HG02970 (cell line): ENCODE results near the gene INCENP.
"Not testable (repeated sequence)": the region's sequence is repeated elsewhere in the genome, so short reads cannot be mapped to it uniquely, and the experiment has no call there.

ENCODE experiments used
- ATAC-seq: cut with Tn5 transposase; IDR thresholded peaks from one replicate; pipeline ENCODE4 v1.9.1; 2021; ENCODE audit warnings: mild to moderate bottlenecking, moderate library complexity, moderate number of reproducible peaks; ENCODE audit not compliant: unreplicated experiment, low FRiP score

Gene INCENP

DNA sequence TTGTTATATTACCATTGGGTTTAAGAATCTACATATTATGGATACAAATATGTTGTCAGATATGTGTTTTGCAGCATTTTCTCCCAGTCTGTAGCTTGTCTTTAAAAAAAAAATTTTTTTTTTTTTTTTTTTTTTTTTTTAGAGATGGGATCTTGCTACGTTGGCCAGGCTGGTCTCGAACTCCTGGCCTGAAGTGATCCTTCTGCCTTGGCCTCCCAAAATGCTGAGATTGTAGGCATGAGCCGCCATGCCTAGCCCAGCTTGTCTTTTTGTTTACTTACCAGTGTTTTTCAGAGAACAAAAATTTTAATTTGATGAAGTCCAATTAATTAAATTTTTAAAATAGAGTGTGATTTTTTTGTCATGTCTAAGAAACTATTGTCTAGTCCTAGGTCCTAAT is 29.8 kb downstream of the INCENP start:
- ATAC-seq = no peak

GRCh38 chr11:62157603-62158002 is 33.8 kb downstream of the INCENP start:
- no peak for ATAC-seq

GRCh38 chr11:62166371-62166770 is 42.6 kb downstream of the INCENP start:
- no peak for ATAC-seq

GRCh38 chr11:62169448-62169847 is 45.6 kb downstream of the INCENP start:
- ATAC-seq = no peak

- ATAC-seq = no peak
Observed at GRCh38 chr11:62169935-62170334, 46.1 kb downstream of the INCENP start.

GRCh38 chr11:62171261-62171723 is 47.5 kb downstream of the INCENP start:
- no peak for ATAC-seq

- ATAC-seq = no peak
Observed at GRCh38 chr11:62172294-62172693, 48.5 kb downstream of the INCENP start.

DNA sequence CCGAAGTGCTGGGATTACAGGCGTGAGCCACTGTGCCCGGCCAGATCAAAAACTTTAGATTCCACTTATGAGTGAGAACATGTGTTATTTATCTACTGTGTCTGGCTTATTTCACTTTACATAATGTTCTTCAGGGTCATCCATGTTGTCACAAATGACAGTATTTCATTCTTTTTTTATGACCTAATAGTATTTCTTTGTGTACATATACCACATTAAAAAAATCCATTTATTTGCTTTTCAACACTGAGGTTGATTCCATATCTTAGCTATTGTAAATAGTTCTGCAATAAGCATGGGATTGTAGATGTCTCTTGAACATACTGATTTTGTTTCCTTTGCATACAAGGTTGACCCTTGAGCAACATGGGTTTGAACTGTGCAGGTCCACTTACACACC is 53.0 kb downstream of the INCENP start:
- no peak for ATAC-seq

DNA sequence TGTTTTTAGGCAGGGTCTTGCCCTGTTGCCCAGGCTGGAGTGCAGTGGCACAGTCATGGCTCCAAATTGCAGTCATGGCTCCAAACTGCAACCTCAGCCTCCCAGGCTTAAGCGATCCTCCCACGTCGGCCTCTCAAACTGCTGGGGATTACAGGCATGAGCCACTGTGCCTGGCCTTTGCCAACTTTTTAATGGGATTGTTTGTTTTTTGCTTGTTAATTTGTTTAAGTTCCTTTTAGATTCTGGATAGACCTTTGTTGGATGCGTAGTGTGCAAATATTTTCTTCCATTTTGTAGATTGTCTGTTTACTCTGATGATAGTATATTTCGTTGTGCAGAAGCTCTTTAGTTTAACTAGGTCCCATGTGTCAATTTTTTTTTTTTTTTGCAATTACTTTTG is 56.2 kb downstream of the INCENP start:
- ATAC-seq = no peak

DNA sequence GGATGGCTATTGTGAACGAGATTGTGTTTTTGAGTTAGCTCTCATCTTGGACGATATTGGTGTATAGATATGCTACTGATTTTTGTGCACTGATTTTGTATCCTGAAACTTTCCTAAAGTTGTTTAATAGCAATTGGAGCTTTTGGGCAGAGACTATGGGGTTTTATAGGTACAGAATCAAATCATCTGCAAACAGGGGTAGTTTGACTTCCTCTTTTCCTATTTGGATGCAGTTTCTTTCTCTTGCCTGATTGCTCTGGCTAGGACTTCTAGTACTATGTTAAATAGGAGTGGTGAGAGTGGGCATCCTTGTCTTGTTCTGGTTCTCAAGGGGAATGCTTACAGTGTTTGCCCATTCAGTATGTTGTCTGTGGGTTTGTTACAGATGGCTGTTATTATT is 57.3 kb downstream of the INCENP start:
- no peak for ATAC-seq

DNA sequence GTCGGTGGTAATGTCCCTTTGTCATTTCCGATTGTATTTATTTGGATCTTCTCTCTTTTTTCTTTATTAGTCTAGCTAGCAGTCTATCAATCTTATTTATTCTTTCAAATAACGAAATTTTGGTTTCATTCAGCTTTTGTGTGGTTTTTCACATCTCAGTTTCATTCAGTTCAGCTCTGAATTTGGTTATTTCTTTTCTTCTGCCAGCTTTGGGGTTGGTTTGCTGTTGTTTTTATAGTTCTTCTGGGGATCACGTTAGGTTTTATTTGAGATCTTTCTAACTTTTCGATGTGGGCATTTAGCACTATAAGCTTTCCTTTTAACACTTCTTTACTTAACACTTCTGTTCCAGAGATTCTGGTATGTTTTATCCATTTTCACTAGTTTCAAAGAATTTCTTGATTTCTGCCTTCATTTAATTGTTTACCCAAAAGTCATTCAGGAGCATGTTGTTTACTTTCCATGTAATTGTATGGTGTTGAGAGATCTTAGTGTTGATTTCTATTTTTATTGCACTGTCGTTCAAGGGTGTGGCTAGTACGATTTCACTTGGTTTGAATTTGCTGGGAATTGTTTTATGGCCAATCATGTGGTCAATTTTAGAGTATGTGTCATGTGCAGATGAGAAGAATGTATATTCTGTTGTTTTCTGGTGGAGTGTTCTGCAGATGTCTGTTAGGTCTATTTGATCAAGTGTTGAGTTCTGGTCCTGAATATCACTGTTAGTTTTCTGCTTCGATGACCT is 58.5 kb downstream of the INCENP start:
- no peak for ATAC-seq

DNA sequence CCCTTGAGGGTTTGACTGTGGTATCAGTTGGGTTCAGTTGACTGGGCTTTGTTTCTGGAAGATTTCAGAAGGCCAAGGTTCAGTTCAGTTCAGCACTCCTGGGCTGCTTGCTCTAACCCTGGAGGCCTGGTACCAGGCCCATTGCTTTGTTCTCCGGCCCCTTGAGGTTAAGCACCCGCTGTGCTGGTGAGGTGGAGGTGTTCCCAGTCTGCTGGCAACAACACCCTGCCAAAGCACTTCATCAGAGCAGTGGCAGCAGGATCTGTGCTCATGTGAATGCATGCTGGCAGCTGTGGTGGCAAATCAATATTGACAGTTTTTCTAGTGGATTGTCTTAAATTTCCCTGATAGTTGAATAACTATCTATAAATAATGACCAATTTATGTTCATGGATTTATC is 62.4 kb downstream of the INCENP start:
- ATAC-seq = no peak

DNA sequence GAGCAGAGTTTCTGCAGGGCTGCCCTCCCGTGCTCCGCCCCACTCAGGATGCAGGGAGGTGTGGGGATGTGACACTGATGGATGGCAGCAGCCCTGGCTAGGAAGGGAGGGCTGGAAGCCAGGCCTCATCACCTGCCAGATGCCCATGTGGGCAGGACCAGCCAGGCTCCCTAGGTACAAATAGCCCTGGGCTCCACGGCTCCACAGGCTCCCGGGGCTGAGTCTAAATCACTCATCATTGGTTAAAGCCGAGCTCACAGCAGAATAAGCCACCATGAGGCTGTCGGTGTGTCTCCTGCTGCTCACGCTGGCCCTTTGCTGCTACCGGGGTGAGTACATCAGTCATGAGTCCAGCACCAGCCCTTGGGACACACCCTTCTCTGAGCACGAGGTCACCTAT is 66.2 kb downstream of the INCENP start, which contains the start of gene SCGB1D1:
TSS of gene SCGB1D1 (plus strand) at position 206 of the 400 bp plus-strand sequence. CDS start at position 275, 69 bp downstream.
- ATAC-seq = no peak

DNA sequence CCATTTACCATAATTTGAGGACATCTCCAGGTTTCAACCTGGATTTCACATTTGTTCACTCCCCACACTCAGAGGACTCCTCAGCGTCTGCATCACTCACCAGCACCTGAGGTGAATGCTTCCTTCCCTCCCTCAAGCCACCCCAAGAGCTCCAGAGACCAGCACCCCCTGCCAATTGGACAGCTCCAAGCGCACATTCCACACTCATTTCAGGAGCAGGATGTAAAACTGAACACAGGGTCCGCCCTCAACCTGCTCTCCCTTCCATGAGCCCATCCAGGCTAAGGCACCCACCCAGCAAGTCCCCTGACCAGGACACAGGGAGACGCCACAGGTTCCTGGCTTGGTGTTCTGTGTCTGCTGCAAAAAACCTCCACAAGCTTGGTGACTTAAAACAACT is 70.1 kb downstream of the INCENP start:
- no peak for ATAC-seq

GRCh38 chr11:62195010-62195409 is 71.2 kb downstream of the INCENP start:
- not testable (repeated sequence) for ATAC-seq

- no peak for ATAC-seq
Observed at GRCh38 chr11:62195945-62196344, 72.1 kb downstream of the INCENP start.

DNA sequence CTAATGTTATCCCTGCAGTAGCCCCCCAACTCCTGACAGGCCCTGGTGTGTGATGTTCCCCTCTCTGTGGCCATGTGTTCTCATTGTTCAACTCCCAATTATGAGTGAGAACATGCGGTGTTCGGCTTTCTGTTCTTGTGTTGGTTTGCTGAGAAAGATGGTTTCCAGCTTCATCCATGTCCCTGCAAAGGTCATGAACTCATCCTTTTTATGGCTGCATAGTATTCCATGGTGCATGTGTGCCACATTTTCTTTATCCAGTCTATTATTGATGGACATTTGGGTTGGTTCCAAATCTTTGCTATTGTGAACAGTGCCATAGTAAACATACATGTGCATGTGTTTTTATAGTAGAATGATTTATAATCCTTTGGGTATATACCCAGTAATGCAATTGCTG is 73.6 kb downstream of the INCENP start:
- not testable (repeated sequence) for ATAC-seq

DNA sequence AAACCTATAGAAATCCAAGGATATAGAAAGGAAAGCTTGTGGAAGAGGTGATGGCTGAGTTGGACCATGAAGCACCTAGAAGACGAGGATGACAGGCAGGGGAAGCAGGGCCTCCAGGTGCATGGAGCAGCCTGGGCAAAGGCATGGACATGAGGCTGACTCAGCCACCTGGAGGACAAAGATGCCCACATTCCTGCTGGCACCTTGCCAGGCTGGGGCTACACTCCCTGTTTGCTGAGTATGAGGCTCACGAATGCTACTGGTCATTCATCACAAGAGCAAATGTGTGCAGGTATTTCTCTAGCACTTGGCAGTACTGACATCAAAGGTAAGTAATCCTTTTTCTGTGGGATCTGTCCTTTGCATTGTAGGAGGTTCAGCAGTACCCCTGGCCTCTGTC is 77.6 kb downstream of the INCENP start:
- ATAC-seq = no peak
